GM23248 (cell line): ENCODE results near the gene BTBD16.

ENCODE experiments used
- EZH2 ChIP-seq: fragments of 200-600 bp; sonication (generic); IDR thresholded peaks from 2 replicates; pipeline ENCODE4 v1.6.1; 2018; ENCODE audit warnings: antibody characterized with exemption, mild to moderate bottlenecking; ENCODE audit not compliant: insufficient read depth, poor library complexity, severe bottlenecking
- EZH2phosphoT487 ChIP-seq: fragments of 200-600 bp; sonication (generic); IDR thresholded peaks from 2 replicates; pipeline ENCODE4 v1.6.1; 2018; ENCODE audit warnings: antibody characterized with exemption, moderate library complexity, mild to moderate bottlenecking, low read depth; ENCODE audit not compliant: insufficient read depth

- TF ChIP-seq EZH2phosphoT487 (no peak), EZH2 (no peak)
Measured at GRCh38 chr10:122239578-122240257, 31.4 kb upstream of the BTBD16 start.
